Measurements from ENCODE around the gene EPG5.
A peak's percentile ranks its signal among the peaks of the same experiment; 100 is the strongest.
"Not testable (repeated sequence)": the region's sequence is repeated elsewhere in the genome, so short reads cannot be mapped to it uniquely, and the experiment has no call there.

The EPG5 gene

GRCh38 chr18:45976974-45977373, 9.8 kb upstream of the EPG5 start:
- no peak for DNase-seq

GRCh38 chr18:45976566-45976965, 9.4 kb upstream of the EPG5 start:
- no peak for DNase-seq

GRCh38 chr18:45974088-45974536, 7.0 kb upstream of the EPG5 start:
- DNase-seq: peak; percentile 10

GRCh38 chr18:45964913-45965312, 2.2 kb downstream of the EPG5 start:
- DNase-seq: not testable (repeated sequence)

GRCh38 chr18:45962866-45963265, 4.3 kb downstream of the EPG5 start:
- no peak for DNase-seq

GRCh38 chr18:45962461-45962860, 4.7 kb downstream of the EPG5 start:
- DNase-seq: no peak

- DNase-seq: not testable (repeated sequence)
These were observed 7.6 kb downstream of the EPG5 start for GRCh38 chr18:45959484-45959883.

- no peak for DNase-seq
These were observed 8.4 kb downstream of the EPG5 start for GRCh38 chr18:45958730-45959129.

- no peak for DNase-seq
These were observed 9.1 kb downstream of the EPG5 start for GRCh38 chr18:45958027-45958426.

- no peak for DNase-seq
These were observed 10.0 kb downstream of the EPG5 start for GRCh38 chr18:45957100-45957499.

GRCh38 chr18:45954070-45954934, 12.8 kb downstream of the EPG5 start:
- DNase-seq: no peak

- no peak for DNase-seq
These were observed 16.0 kb downstream of the EPG5 start for GRCh38 chr18:45951016-45951714.

GRCh38 chr18:45945669-45946068, 21.5 kb downstream of the EPG5 start:
- DNase-seq: no peak

- no peak for DNase-seq
These were observed 26.4 kb downstream of the EPG5 start for GRCh38 chr18:45940724-45941123.

GRCh38 chr18:45939236-45939635, 27.9 kb downstream of the EPG5 start:
- DNase-seq: no peak

- DNase-seq: no peak
These were observed 28.6 kb downstream of the EPG5 start for GRCh38 chr18:45938488-45938935.

GRCh38 chr18:45935591-45936335, 31.4 kb downstream of the EPG5 start:
- DNase-seq: no peak

- DNase-seq: no peak
These were observed 34.4 kb downstream of the EPG5 start for GRCh38 chr18:45932708-45933107.

GRCh38 chr18:45930963-45931362, 36.2 kb downstream of the EPG5 start:
- DNase-seq: no peak

- DNase-seq: no peak
These were observed 40.4 kb downstream of the EPG5 start for GRCh38 chr18:45926691-45927090.

- no peak for DNase-seq
These were observed 41.0 kb downstream of the EPG5 start for GRCh38 chr18:45926085-45926484.

GRCh38 chr18:45923138-45923537, 44.0 kb downstream of the EPG5 start:
- DNase-seq: no peak

- DNase-seq: no peak
These were observed 46.8 kb downstream of the EPG5 start for GRCh38 chr18:45920367-45920766.
